PC-3 (cell line): ENCODE measurements around the gene KLK4.

ENCODE experiments used
- EZH2phosphoT487 ChIP-seq: fragments of 300-600 bp; sonication (generic); IDR thresholded peaks from 2 replicates; pipeline ENCODE4 v1.6.1; 2018; ENCODE audit warnings: mild to moderate bottlenecking, antibody characterized with exemption, low read length, borderline replicate concordance
- TF ChIP-seq, protein P1 (sequence below): fragments of 300-600 bp; sonication (generic); conservative IDR thresholded peaks from 2 replicates; pipeline ENCODE4 v1.5.1; 2017; ENCODE audit warnings: antibody characterized with exemption, low read depth, mild to moderate bottlenecking, low read length

DNA sequence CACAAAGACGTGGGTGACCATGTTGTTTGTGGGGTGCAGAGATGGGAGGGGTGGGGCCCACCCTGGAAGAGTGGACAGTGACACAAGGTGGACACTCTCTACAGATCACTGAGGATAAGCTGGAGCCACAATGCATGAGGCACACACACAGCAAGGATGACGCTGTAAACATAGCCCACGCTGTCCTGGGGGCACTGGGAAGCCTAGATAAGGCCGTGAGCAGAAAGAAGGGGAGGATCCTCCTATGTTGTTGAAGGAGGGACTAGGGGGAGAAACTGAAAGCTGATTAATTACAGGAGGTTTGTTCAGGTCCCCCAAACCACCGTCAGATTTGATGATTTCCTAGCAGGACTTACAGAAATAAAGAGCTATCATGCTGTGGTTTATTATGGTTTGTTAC lies 32.3 kb downstream of the KLK4 start:
- TF ChIP-seq, protein P1, sequence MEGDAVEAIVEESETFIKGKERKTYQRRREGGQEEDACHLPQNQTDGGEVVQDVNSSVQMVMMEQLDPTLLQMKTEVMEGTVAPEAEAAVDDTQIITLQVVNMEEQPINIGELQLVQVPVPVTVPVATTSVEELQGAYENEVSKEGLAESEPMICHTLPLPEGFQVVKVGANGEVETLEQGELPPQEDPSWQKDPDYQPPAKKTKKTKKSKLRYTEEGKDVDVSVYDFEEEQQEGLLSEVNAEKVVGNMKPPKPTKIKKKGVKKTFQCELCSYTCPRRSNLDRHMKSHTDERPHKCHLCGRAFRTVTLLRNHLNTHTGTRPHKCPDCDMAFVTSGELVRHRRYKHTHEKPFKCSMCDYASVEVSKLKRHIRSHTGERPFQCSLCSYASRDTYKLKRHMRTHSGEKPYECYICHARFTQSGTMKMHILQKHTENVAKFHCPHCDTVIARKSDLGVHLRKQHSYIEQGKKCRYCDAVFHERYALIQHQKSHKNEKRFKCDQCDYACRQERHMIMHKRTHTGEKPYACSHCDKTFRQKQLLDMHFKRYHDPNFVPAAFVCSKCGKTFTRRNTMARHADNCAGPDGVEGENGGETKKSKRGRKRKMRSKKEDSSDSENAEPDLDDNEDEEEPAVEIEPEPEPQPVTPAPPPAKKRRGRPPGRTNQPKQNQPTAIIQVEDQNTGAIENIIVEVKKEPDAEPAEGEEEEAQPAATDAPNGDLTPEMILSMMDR, result no peak
- no peak for TF ChIP-seq EZH2phosphoT487
